COLO829 (cell line): Measurements from ENCODE around the gene LPAR1.
"Not testable (repeated sequence)": the region's sequence is repeated elsewhere in the genome, so short reads cannot be mapped to it uniquely, and the experiment has no call there.

ENCODE experiments used
- DNase-seq: peaks from one replicate; pipeline ENCODE4 v3.0.0; 2012; ENCODE audit warnings: low spot score

Gene LPAR1

GRCh38 chr9:110872920-110873319 lies 165.3 kb downstream of the LPAR1 start:
- no peak for DNase-seq

- no peak for DNase-seq
These were observed 166.5 kb downstream of the LPAR1 start for GRCh38 chr9:110871736-110872135.

- no peak for DNase-seq
These were observed 168.3 kb downstream of the LPAR1 start for GRCh38 chr9:110869931-110870330.

GRCh38 chr9:110864011-110864410 lies 174.3 kb downstream of the LPAR1 start:
- DNase-seq: no peak

GRCh38 chr9:110861370-110862110 lies 176.7 kb downstream of the LPAR1 start:
- not testable (repeated sequence) for DNase-seq

- no peak for DNase-seq
These were observed 181.5 kb downstream of the LPAR1 start for GRCh38 chr9:110856772-110857171.

GRCh38 chr9:110850401-110851135 lies 187.7 kb downstream of the LPAR1 start:
- DNase-seq: no peak

GRCh38 chr9:110847671-110848070 lies 190.6 kb downstream of the LPAR1 start:
- no peak for DNase-seq

GRCh38 chr9:110846215-110846614 lies 192.1 kb downstream of the LPAR1 start:
- DNase-seq: no peak

GRCh38 chr9:110844121-110844520 lies 194.1 kb downstream of the LPAR1 start:
- no peak for DNase-seq

- no peak for DNase-seq
These were observed 195.3 kb downstream of the LPAR1 start for GRCh38 chr9:110842986-110843385.

GRCh38 chr9:110842169-110842568 lies 196.1 kb downstream of the LPAR1 start:
- no peak for DNase-seq

- no peak for DNase-seq
These were observed 200.8 kb downstream of the LPAR1 start for GRCh38 chr9:110837401-110838005.

GRCh38 chr9:110835859-110836271 lies 202.4 kb downstream of the LPAR1 start:
- DNase-seq: no peak

GRCh38 chr9:110835404-110835803 lies 202.9 kb downstream of the LPAR1 start:
- peak; percentile 8 for DNase-seq

- DNase-seq: no peak
These were observed 205.3 kb downstream of the LPAR1 start for GRCh38 chr9:110832926-110833325.

- no peak for DNase-seq
These were observed 207.8 kb downstream of the LPAR1 start for GRCh38 chr9:110830495-110830894.

- no peak for DNase-seq
These were observed 210.0 kb downstream of the LPAR1 start for GRCh38 chr9:110828264-110828663.

- DNase-seq: not testable (repeated sequence)
These were observed 211.9 kb downstream of the LPAR1 start for GRCh38 chr9:110826400-110826799.

GRCh38 chr9:110825950-110826349 lies 212.3 kb downstream of the LPAR1 start:
- DNase-seq: no peak

- DNase-seq: not testable (repeated sequence)
These were observed 213.1 kb downstream of the LPAR1 start for GRCh38 chr9:110825129-110825528.
